Hepatocyte (in vitro differentiated cells): ENCODE results near the gene C11orf86. TPM values are rescaled to one million over a fixed set of nuclear protein-coding genes. Genes with fewer than 3 reads are reported as not detected.

ENCODE experiments used
- DNase-seq: peaks from one replicate; pipeline ENCODE4 v3.0.0-alpha.2; 2016; ENCODE audit warnings: low spot score
- H2AFZ ChIP-seq: fragments of 200-600 bp; sonication (generic); 2 replicates; pipeline ENCODE4 v1.6.0; 2016; ENCODE audit warnings: antibody characterized with exemption, mild to moderate bottlenecking
- H3K27ac ChIP-seq: fragments of 200-600 bp; sonication (generic); 2 replicates; pipeline ENCODE4 v1.5.1; 2016; ENCODE audit warnings: mild to moderate bottlenecking
- H3K27me3 ChIP-seq: fragments of 200-600 bp; sonication (generic); 2 replicates; pipeline ENCODE4 v1.6.1; 2016
- H3K36me3 ChIP-seq: fragments of 200-600 bp; sonication (generic); replicated peaks from 2 replicates; pipeline ENCODE4 v1.5.1; 2016; ENCODE audit warnings: low read depth; ENCODE audit not compliant: insufficient read depth
- H3K4me1 ChIP-seq: fragments of 200-600 bp; sonication (generic); 2 replicates; pipeline ENCODE4 v1.5.1; 2016; ENCODE audit warnings: mild to moderate bottlenecking, moderate library complexity; ENCODE audit not compliant: insufficient read depth
- H3K4me2 ChIP-seq: fragments of 200-600 bp; sonication (generic); 2 replicates; pipeline ENCODE4 v1.6.0; 2016
- H3K4me3 ChIP-seq: fragments of 200-600 bp; sonication (generic); 2 replicates; pipeline ENCODE4 v1.5.1; 2016; ENCODE audit warnings: mild to moderate bottlenecking
- H3K79me2 ChIP-seq: fragments of 200-600 bp; sonication (generic); 2 replicates; pipeline ENCODE4 v1.6.0; 2017; ENCODE audit warnings: mild to moderate bottlenecking
- H3K9me2 ChIP-seq: fragments of 200-600 bp; sonication (generic); replicated peaks from 2 replicates; pipeline ENCODE4 v1.6.0; 2017; ENCODE audit warnings: mild to moderate bottlenecking; ENCODE audit not compliant: insufficient read depth
- H3K9me3 ChIP-seq: fragments of 200-600 bp; sonication (generic); 2 replicates; pipeline ENCODE4 v1.5.1; 2016; ENCODE audit warnings: low read depth, mild to moderate bottlenecking
- H4K20me1 ChIP-seq: fragments of 200-600 bp; sonication (generic); 2 replicates; pipeline ENCODE4 v1.6.0; 2016; ENCODE audit warnings: mild to moderate bottlenecking; ENCODE audit not compliant: insufficient read depth, poor library complexity, severe bottlenecking
- EZH2 ChIP-seq: fragments of 200-600 bp; sonication (generic); IDR thresholded peaks from 2 replicates; pipeline ENCODE4 v1.6.1; 2016; ENCODE audit warnings: antibody characterized with exemption, mild to moderate bottlenecking, borderline replicate concordance
- EZH2phosphoT487 ChIP-seq: fragments of 200-600 bp; sonication (generic); IDR thresholded peaks from one replicate; pipeline ENCODE4 v1.6.1; 2018; ENCODE audit warnings: antibody characterized with exemption, mild to moderate bottlenecking, low read depth, moderate library complexity; ENCODE audit not compliant: unreplicated experiment, severe bottlenecking
- WGBS: methylation state at CpG from one replicate; pipeline ENCODE4 v1.1.6; 2016; ENCODE audit warnings: low lambda C conversion rate; ENCODE audit errors: missing lambda C conversion rate; 5-methylcytosine and 5-hydroxymethylcytosine counted together
- polyA plus RNA-seq: library from polyadenylated mRNA; unstranded; fragments of >200 nt; fragmentation: Nextera tagmentation; extraction: Ambion mirVana; gene quantifications from 2 replicates; pipeline ENCODE4 v1.2.1, GENCODE V29; 2016
- total RNA-seq: library from RNA; depleted of rRNA; stranded (reverse); fragments of >200 nt; gene quantifications from 2 replicates; pipeline ENCODE4 v1.2.3, GENCODE V29; 2014
- TF ChIP-seq, protein P1 (sequence below): fragments of 200-600 bp; sonication (generic); IDR thresholded peaks from 2 replicates; pipeline ENCODE4 v1.5.1; 2016; ENCODE audit warnings: antibody characterized with exemption, mild to moderate bottlenecking; ENCODE audit not compliant: poor library complexity

C11orf86 gene
- total and polyA plus RNA-seq, 2 experiments from 2014 or later, result 1.5 to 2.6 TPM

- Histone ChIP-seq H3K4me2 (no peak overlapping the region), H3K9me2 (no peaks in the 10 kb centered on the region), H3K27ac (no peak overlapping the region), H3K9me3 (no peaks in the 10 kb centered on the region), H3K4me1 (no peaks in the 10 kb centered on the region), H4K20me1 (no peaks in the 10 kb centered on the region), H3K79me2 (no peaks in the 10 kb centered on the region), H2AFZ (no peak overlapping the region), H3K36me3 (no peaks in the 10 kb centered on the region), H3K27me3 (no peaks in the 10 kb centered on the region), H3K4me3 (no peak overlapping the region)
- DNase-seq, result peak; percentile 31
- TF ChIP-seq EZH2 (no peak), EZH2phosphoT487 (no peak)
- TF ChIP-seq, protein P1, sequence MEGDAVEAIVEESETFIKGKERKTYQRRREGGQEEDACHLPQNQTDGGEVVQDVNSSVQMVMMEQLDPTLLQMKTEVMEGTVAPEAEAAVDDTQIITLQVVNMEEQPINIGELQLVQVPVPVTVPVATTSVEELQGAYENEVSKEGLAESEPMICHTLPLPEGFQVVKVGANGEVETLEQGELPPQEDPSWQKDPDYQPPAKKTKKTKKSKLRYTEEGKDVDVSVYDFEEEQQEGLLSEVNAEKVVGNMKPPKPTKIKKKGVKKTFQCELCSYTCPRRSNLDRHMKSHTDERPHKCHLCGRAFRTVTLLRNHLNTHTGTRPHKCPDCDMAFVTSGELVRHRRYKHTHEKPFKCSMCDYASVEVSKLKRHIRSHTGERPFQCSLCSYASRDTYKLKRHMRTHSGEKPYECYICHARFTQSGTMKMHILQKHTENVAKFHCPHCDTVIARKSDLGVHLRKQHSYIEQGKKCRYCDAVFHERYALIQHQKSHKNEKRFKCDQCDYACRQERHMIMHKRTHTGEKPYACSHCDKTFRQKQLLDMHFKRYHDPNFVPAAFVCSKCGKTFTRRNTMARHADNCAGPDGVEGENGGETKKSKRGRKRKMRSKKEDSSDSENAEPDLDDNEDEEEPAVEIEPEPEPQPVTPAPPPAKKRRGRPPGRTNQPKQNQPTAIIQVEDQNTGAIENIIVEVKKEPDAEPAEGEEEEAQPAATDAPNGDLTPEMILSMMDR, result no peak
- 56% methylated on average over 8 of the region's 8 CpGs for WGBS
These were observed 21.6 kb downstream of the C11orf86 start for GRCh38 chr11:66996609-66997273.

- WGBS, result 98% methylated on average over 7 of the region's 7 CpGs
- H3K9me2 ChIP-seq, result no peaks in the 10 kb centered on the region
- H3K4me2 ChIP-seq, result no peak overlapping the region
- no peak overlapping the region for H3K27ac ChIP-seq
- H3K9me3 ChIP-seq, result no peaks in the 10 kb centered on the region
- H3K79me2 ChIP-seq, result no peaks in the 10 kb centered on the region
- H3K27me3 ChIP-seq, result no peaks in the 10 kb centered on the region
- no peak overlapping the region for H3K4me3 ChIP-seq
- no peak overlapping the region for H2AFZ ChIP-seq
- H4K20me1 ChIP-seq, result no peaks in the 10 kb centered on the region
- H3K36me3 ChIP-seq, result no peaks in the 10 kb centered on the region
- no peak for DNase-seq
- no peaks in the 10 kb centered on the region for H3K4me1 ChIP-seq
- TF ChIP-seq EZH2phosphoT487 (no peak), EZH2 (no peak)
- TF ChIP-seq, protein P1, result no peak
These were observed 24.5 kb downstream of the C11orf86 start for GRCh38 chr11:66999555-66999954.

DNA sequence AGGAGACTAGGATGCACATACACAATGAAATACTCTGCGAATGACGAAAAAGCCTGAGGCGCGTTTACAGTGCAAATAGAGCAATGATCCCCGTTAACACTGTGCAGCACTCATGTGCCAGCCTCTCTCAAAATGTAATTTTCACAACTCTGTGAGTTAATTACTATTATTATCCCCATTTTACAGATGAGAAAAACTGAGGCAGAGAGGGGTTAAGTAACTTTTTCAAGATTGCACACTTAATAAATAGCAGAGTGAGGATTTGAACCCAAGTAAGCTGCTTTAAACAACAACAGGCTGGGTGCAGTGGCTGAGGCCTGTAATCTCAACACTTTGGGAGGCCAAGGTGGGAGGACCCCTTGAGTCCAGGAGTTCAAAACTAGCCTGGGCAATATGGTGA, 26.2 kb downstream of the C11orf86 start:
- Histone ChIP-seq H3K4me2 (no peak overlapping the region), H3K9me3 (no peaks in the 10 kb centered on the region), H3K36me3 (no peaks in the 10 kb centered on the region), H3K4me1 (no peaks in the 10 kb centered on the region), H3K27ac (no peak overlapping the region), H3K27me3 (no peaks in the 10 kb centered on the region), H3K79me2 (no peaks in the 10 kb centered on the region), H4K20me1 (no peaks in the 10 kb centered on the region), H2AFZ (no peak overlapping the region), H3K9me2 (no peaks in the 10 kb centered on the region), H3K4me3 (no peak overlapping the region)
- TF ChIP-seq EZH2phosphoT487 (no peak), EZH2 (no peak)
- TF ChIP-seq, protein P1, result no peak
- WGBS, result 95% methylated on average over 5 of the region's 5 CpGs
- no peak for DNase-seq
